Large intestine (tissue), 3 donors: ENCODE data around the gene TMEM43. TPM values are rescaled to one million over a fixed set of nuclear protein-coding genes. Genes with fewer than 3 reads are reported as not detected.
"Not testable (repeated sequence)": the region's sequence is repeated elsewhere in the genome, so short reads cannot be mapped to it uniquely, and the experiment has no call there.

Source experiments
- DNase-seq, 2 donors: peaks; one replicate each; pipeline versions ENCODE4 v3.0.0 to v3.0.0-alpha.2; 2013
- H3K27ac ChIP-seq: one replicate; pipeline ENCODE4 v1.5.1; 2013; ENCODE audit warnings: low read length
- H3K27me3 ChIP-seq: 2 replicates; pipeline ENCODE4 v1.6.1; 2013; ENCODE audit warnings: low read length; ENCODE audit not compliant: control insufficient read depth, insufficient read depth
- H3K36me3 ChIP-seq: 2 replicates; pipeline ENCODE4 v1.6.1; 2013; ENCODE audit warnings: low read length; ENCODE audit not compliant: control insufficient read depth, insufficient read depth
- H3K4me1 ChIP-seq: one replicate; pipeline ENCODE4 v1.6.1; 2013; ENCODE audit warnings: low read length; ENCODE audit not compliant: control insufficient read depth, insufficient read depth
- H3K4me3 ChIP-seq: one replicate; pipeline ENCODE4 v1.5.1; 2013; ENCODE audit warnings: low read length
- H3K9me3 ChIP-seq: one replicate; pipeline ENCODE4 v1.6.1; 2013; ENCODE audit warnings: mild to moderate bottlenecking, low read depth, low read length, moderate library complexity; ENCODE audit not compliant: control insufficient read depth
- WGBS: methylation state at CpG from one replicate; pipeline ENCODE4 v1.1.5; 2013; ENCODE audit warnings: low lambda C conversion rate; ENCODE audit not compliant: insufficient coverage; 5-methylcytosine and 5-hydroxymethylcytosine counted together
- polyA plus RNA-seq: library from polyadenylated mRNA; unstranded; fragments of 120-200 nt; gene quantifications from one replicate; pipeline ENCODE4 v1.2.1, GENCODE V29; 2013

The TMEM43 gene
- polyA plus RNA-seq, 1 donor, result 39.4 TPM

DNA sequence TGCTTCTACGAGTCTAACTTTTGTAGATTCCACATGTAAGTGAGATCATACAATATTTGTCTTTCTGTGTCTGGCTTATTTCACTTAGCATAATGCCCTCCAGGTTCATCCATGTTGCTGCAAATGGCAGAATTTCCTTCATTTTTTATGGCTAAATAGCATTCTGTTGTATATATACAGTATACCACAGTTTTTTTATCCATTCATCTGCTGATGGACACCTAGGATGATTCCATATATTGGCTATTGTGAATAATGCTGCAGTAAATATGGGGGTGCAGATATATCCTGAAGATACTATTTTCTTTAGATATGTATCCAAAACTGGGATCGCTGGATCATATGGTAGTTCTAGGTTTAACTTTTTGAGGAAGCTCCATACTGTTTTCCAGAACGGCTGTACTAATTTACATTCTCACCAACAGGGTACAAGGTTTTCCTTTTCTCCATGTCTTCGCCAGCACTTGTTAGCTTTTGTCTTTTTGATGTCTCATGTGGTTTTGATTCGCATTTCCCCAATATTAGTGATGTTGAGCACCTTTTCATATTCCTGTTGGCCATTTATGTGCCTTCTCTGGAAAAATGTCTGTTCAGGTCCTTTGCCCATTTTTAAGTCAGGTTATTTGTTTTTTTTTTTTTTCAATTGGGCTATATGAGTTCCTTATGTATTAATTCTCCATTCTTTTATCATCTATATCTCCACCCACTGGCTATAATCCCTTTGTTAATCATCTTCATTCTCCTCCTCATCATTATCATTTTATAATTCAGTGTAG, 27.0 kb upstream of the TMEM43 start:
- no peak for DNase-seq
- WGBS, result 71% methylated on average over 2 of the region's 5 CpGs
- Histone ChIP-seq H3K9me3 (peaks cover 4% of the 10 kb centered on the region), H3K27ac (no peak overlapping the region), H3K36me3 (no peaks in the 10 kb centered on the region), H3K4me3 (no peak overlapping the region), H3K4me1 (no peaks in the 10 kb centered on the region), H3K27me3 (no peaks in the 10 kb centered on the region)

- Histone ChIP-seq H3K36me3 (peaks cover 32% of the 10 kb centered on the region), H3K4me1 (peaks cover 13% of the 10 kb centered on the region)
- H3K9me3 ChIP-seq, H3K4me3 ChIP-seq, H3K27me3 ChIP-seq, DNase-seq, H3K27ac ChIP-seq: not testable (repeated sequence)
- WGBS, result no CpG with 5 or more reads among the region's 5 CpGs
Observed at GRCh38 chr3:14109821-14110220, 15.0 kb upstream of the TMEM43 start.

DNA sequence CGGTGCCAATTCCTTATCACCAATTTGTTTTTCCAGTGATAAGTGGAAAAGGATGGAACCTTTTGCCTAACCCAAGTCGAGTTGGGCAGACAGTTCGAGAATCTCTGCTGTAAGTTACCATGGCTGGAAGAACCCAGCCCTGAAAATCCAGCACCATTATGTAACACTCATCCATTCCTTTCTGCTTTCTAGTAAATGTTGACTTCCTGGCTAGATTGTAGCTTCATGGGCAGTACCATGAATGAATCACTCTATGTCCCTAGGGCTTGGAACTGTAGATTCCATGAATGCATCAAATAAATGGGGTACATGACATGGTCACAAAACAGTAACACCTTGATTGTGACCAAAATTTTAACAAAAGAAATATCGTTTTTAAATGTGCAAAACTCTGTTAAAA, 14.2 kb upstream of the TMEM43 start:
- Histone ChIP-seq H3K9me3 (no peaks in the 10 kb centered on the region), H3K4me3 (no peak overlapping the region), H3K27me3 (no peaks in the 10 kb centered on the region), H3K4me1 (peaks cover 15% of the 10 kb centered on the region), H3K27ac (no peak overlapping the region), H3K36me3 (peaks cover 41% of the 10 kb centered on the region)
- DNase-seq, result no peak
- WGBS, result no CpG with 5 or more reads among the region's 4 CpGs

- peak; percentile 50 to 75 for DNase-seq
- 100% methylated on average over 1 of the region's 7 CpGs for WGBS
- H3K36me3 ChIP-seq, result peaks cover 50% of the 10 kb centered on the region
- H3K4me1 ChIP-seq, result peaks cover 24% of the 10 kb centered on the region
- peak overlapping the region; percentile 62 for H3K27ac ChIP-seq
- no peaks in the 10 kb centered on the region for H3K9me3 ChIP-seq
- H3K4me3 ChIP-seq, result no peak overlapping the region
- H3K27me3 ChIP-seq, result no peaks in the 10 kb centered on the region
Observed at GRCh38 chr3:14113965-14114635, 10.8 kb upstream of the TMEM43 start.

DNA sequence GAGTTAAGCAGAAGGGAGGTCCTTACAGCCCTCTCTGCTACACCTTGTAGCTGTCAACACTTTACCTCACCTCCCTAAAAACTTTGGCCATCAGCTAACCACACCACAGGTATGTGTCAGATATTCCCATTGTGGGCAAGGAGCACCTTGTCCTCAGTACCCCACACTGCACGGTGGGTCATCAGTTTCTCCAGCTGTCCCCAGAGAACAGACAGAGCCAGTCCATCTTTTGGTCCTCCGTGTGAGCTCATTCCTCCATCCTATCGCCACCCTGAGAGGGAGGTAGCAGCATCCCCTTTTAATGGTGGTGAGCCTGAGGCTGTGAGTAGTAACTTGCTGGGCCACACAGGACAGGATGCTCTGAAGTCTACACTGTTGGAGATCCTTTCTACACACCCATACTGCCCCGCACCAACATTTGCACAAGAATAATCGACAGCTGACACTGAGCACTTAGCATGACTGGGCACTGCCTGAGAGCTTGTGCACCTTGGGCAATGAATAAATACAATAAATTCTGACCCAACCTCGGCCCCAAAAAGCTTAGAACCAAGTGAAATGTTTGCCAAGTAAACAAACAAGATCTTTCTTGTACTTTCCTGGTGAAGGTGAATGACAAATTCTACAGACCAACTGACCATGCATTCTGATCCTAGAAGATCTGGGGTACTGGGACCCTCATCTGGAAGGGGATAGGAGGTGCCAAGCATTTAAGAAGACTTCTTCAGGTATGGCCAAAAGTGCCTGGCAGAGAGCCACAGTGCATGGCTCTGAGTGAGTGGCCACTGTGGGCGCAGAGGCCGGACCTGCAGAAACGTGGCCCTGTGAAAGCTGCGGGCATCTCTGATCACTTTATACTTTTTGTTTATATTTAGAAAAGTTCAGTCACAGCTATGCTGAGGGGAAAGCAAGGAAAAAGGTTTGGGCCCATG, 7.1 kb upstream of the TMEM43 start:
- no CpG with 5 or more reads among the region's 10 CpGs for WGBS
- Histone ChIP-seq H3K27ac (peak overlapping the region; percentile 79), H3K4me3 (no peak overlapping the region), H3K9me3 (no peaks in the 10 kb centered on the region), H3K4me1 (peaks cover 44% of the 10 kb centered on the region), H3K27me3 (no peaks in the 10 kb centered on the region), H3K36me3 (peaks cover 32% of the 10 kb centered on the region)
- no peak for DNase-seq

GRCh38 chr3:14118400-14119381, 6.2 kb upstream of the TMEM43 start:
- no CpG with 5 or more reads among the region's 13 CpGs for WGBS
- no peaks in the 10 kb centered on the region for H3K9me3 ChIP-seq
- H3K27me3 ChIP-seq, result no peaks in the 10 kb centered on the region
- no peak overlapping the region for H3K4me3 ChIP-seq
- H3K27ac ChIP-seq, result peak overlapping the region; percentile 79
- peak; percentile 81 to 83 for DNase-seq
- H3K4me1 ChIP-seq, result peaks cover 51% of the 10 kb centered on the region
- peaks cover 24% of the 10 kb centered on the region for H3K36me3 ChIP-seq

DNA sequence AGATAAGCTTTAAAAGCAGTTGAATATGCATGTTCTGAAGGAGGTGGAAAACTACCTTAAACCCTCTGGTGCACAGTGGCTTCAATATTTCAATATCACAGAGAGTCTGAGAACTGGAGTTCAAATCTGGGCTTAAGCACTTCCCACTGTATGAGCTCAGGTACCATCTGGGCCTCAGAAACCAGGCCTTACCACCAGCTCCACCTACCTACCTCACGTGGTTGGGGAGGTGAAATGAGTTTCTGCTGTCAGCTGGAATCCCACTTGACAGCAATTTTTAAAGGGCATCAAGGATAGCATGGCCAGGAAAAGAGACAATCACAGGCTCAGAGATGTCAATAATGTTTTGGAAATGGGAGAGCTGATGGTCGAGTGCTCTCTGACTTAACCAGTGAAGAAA, 5.2 kb upstream of the TMEM43 start:
- peaks cover 19% of the 10 kb centered on the region for H3K36me3 ChIP-seq
- no peaks in the 10 kb centered on the region for H3K9me3 ChIP-seq
- H3K4me3 ChIP-seq, result no peak overlapping the region
- WGBS, result no CpG with 5 or more reads among the region's 2 CpGs
- H3K4me1 ChIP-seq, result peaks cover 46% of the 10 kb centered on the region
- H3K27me3 ChIP-seq, result no peaks in the 10 kb centered on the region
- H3K27ac ChIP-seq, result peak overlapping the region; percentile 79
- DNase-seq, result no peak

DNA sequence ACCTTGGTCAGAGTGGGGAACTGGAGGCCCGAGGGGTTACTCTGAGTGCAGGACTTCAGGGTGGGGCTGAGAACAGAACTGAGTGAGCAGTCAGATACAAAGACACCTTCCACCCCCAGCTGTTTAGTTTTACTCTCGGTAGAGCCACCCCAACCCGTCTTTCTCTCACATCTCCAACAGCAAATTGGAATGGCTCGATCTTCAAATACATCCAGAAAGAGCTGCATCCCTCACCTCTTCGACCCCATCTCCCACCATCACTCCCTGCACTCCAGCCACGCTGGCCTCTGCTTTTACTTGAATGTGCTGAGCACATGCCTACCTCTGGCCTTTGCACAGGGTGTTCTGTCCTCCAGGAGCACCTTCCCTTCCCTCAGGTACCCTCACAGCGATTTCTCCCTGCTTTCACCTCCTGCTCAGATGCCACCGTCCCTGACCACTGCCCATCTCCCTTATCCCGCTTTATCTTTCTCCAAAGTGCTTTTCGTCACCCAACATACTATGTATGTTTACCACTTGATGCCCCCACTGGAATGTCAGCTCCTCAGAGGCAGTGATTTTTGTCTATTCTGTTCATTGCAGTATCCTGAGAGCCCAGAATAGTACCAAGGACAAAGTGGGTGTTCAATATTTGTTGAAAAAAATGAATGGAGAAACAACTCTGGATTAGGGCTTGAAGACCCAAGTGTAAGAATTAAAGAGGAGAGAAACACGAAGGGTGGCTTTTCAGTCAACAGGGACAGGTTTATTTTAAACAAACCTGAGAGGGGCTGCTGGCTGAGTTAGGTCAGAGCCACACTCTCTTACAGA, 4.5 kb upstream of the TMEM43 start:
- peaks cover 13% of the 10 kb centered on the region for H3K36me3 ChIP-seq
- H3K4me3 ChIP-seq, result no peak overlapping the region
- H3K27me3 ChIP-seq, result no peaks in the 10 kb centered on the region
- no peaks in the 10 kb centered on the region for H3K9me3 ChIP-seq
- H3K27ac ChIP-seq, result peak overlapping the region; percentile 79
- WGBS, result 93% methylated on average over 5 of the region's 11 CpGs
- H3K4me1 ChIP-seq, result peaks cover 41% of the 10 kb centered on the region
- DNase-seq, result no peak

GRCh38 chr3:14120921-14121448, 3.9 kb upstream of the TMEM43 start:
- H3K27ac ChIP-seq, result peak overlapping the region; percentile 44
- H3K27me3 ChIP-seq, DNase-seq, H3K36me3 ChIP-seq, H3K9me3 ChIP-seq, H3K4me3 ChIP-seq: not testable (repeated sequence)
- WGBS, result 79% methylated on average over 2 of the region's 2 CpGs
- peaks cover 43% of the 10 kb centered on the region for H3K4me1 ChIP-seq
